HepG2 (cell line): Measurements from ENCODE around the gene KIF6. TPM values are rescaled to one million over a fixed set of nuclear protein-coding genes. Genes with fewer than 3 reads are reported as not detected.
"Not testable (repeated sequence)": the region's sequence is repeated elsewhere in the genome, so short reads cannot be mapped to it uniquely, and the experiment has no call there.

Experiments
- ATAC-seq: fragments of 200-7000 bp; cut with Tn5 transposase; 3 replicates; pipeline ENCODE4 v1.9.1; 2020; ENCODE audit warnings: mild to moderate bottlenecking, moderate library complexity
- BruUV-seq: library from RNA; stranded (reverse); fragments of 400-500 nt; replicated peaks from 2 replicates; lab custom pipeline; 2021; lab: Mats Ljungman, UMichigan
- CTCF ChIA-PET: fragments of 300-600 bp; formaldehyde crosslinking; extraction: SDS; loops from one replicate; lab custom pipeline; 2021; ENCODE audit warnings: low total read pairs, inconsistent platforms, low intra/inter-chr PET ratio; lab: Yijun Ruan, JAX
- POLR2A ChIA-PET: fragments of 350-600 bp; sonication (Branson Sonifier 250); formaldehyde crosslinking; loops from one replicate; lab custom pipeline; 2020; ENCODE audit warnings: antibody characterized with exemption, inconsistent platforms; lab: Yijun Ruan, JAX
- DNase-seq: peaks from one replicate; pipeline ENCODE4 v3.0.0-alpha.2; 2015; ENCODE audit warnings: low spot score
- FAIRE-seq: peaks from 3 replicates; lab custom pipeline; 2011; peaks lifted over from hg19 to GRCh38; lab: Jason Lieb, UNC
- H2AFZ ChIP-seq: one replicate; pipeline ENCODE4 v1.6.1; 2011; ENCODE audit warnings: low read length, inconsistent platforms
- H3K27ac ChIP-seq: fragments of 300-600 bp; 3 replicates; pipeline ENCODE4 v1.8.0; 2011; ENCODE audit warnings: mixed run types, mild to moderate bottlenecking, mixed read lengths, low read length, inconsistent platforms; ENCODE audit not compliant: insufficient read depth; ENCODE audit errors: extremely low read length
- H3K27me3 ChIP-seq, 2 experiments: fragments of 200-600 bp in 1 of 2; 2 replicates in 1 of 2; 3 replicates in 1 of 2; pipeline versions ENCODE4 v1.6.0 to v1.8.0; 2011; ENCODE audit warnings: low read length in 2 of 2, mild to moderate bottlenecking in 2 of 2, moderate library complexity in 2 of 2, inconsistent platforms in 1 of 2; ENCODE audit not compliant: insufficient read depth in 2 of 2, control insufficient read depth in 1 of 2
- H3K36me3 ChIP-seq, 2 experiments: fragments of 200-600 bp in 1 of 2; replicated peaks in 1 of 2; 2 replicates in 1 of 2; 3 replicates in 1 of 2; pipeline versions ENCODE4 v1.5.1 to v1.8.0; 2011; ENCODE audit warnings: low read length in 2 of 2, inconsistent platforms in 1 of 2; ENCODE audit not compliant: insufficient read depth in 2 of 2, control insufficient read depth in 1 of 2
- H3K4me1 ChIP-seq: 2 replicates; pipeline ENCODE4 v1.5.1; 2012; ENCODE audit warnings: low read length, inconsistent platforms; ENCODE audit not compliant: insufficient read depth
- H3K4me2 ChIP-seq: 2 replicates; pipeline ENCODE4 v1.6.0; 2011; ENCODE audit warnings: low read depth, low read length, inconsistent platforms
- H3K4me3 ChIP-seq, 3 experiments: fragments of 200-600 bp in 1 of 3; sonication (generic), shearing (Covaris generic) in 1 of 3; replicated peaks in 1 of 3; 2 replicates each; pipeline ENCODE4 v1.5.1; 2011 to 2016; ENCODE audit warnings: low read length in 3 of 3, inconsistent platforms in 2 of 3, low read depth in 2 of 3, mild to moderate bottlenecking in 2 of 3, control low read depth in 1 of 3, mixed read lengths in 1 of 3; ENCODE audit not compliant: insufficient read depth in 1 of 3
- H3K79me2 ChIP-seq: one replicate; pipeline ENCODE4 v1.6.1; 2011; ENCODE audit warnings: low read length, inconsistent platforms; ENCODE audit not compliant: insufficient read depth
- H3K9ac ChIP-seq: 2 replicates; pipeline ENCODE4 v1.6.0; 2011; ENCODE audit warnings: mild to moderate bottlenecking, low read depth, low read length, inconsistent platforms; ENCODE audit not compliant: insufficient read depth
- H3K9me3 ChIP-seq: 2 replicates; pipeline ENCODE4 v1.5.1; 2012; ENCODE audit warnings: mild to moderate bottlenecking, low read length
- H4K20me1 ChIP-seq: 2 replicates; pipeline ENCODE4 v1.6.0; 2011; ENCODE audit warnings: inconsistent platforms, mild to moderate bottlenecking, low read length, moderate library complexity; ENCODE audit not compliant: insufficient read depth
- CC2D1A ChIP-seq: sonication (generic); formaldehyde crosslinking; IDR thresholded peaks from 2 replicates; pipeline ENCODE4 v1.8.1; 2023; ENCODE audit warnings: mild to moderate bottlenecking, missing genetic modification reagents
- EP300 ChIP-seq, 3 experiments: sonication (generic) in 1 of 3; formaldehyde crosslinking in 1 of 3; IDR thresholded peaks; 2 replicates each; pipeline versions ENCODE4 v1.5.1 to v1.6.1; 2011 to 2020; ENCODE audit warnings: low read depth in 2 of 3, low read length in 2 of 3, borderline replicate concordance in 1 of 3, improper control_type of control experiment in 1 of 3, mild to moderate bottlenecking in 1 of 3, missing genetic modification reagents in 1 of 3, moderate library complexity in 1 of 3
- FUBP1 ChIP-seq: sonication (generic); formaldehyde crosslinking; IDR thresholded peaks from 2 replicates; pipeline ENCODE4 v1.5.1; 2020; ENCODE audit warnings: missing genetic modification reagents, mild to moderate bottlenecking, borderline replicate concordance
- POLR2G ChIP-seq: fragments of 200-400 bp; formaldehyde crosslinking; IDR thresholded peaks from 2 replicates; pipeline ENCODE4 v1.6.1; 2018; ENCODE audit warnings: mild to moderate bottlenecking, low read depth, low read length, moderate library complexity
- ZNF251 ChIP-seq: sonication (generic); formaldehyde crosslinking; IDR thresholded peaks from 2 replicates; pipeline ENCODE4 v1.9.0; 2021; ENCODE audit warnings: mild to moderate bottlenecking, missing genetic modification reagents
- ZNF383 ChIP-seq: sonication (generic); formaldehyde crosslinking; IDR thresholded peaks from 2 replicates; pipeline ENCODE4 v1.4.0; 2020; ENCODE audit warnings: missing genetic modification reagents, mild to moderate bottlenecking, borderline replicate concordance
- WGBS: methylation state at CpG from one replicate; pipeline ENCODE4 v1.1.6; 2017; ENCODE audit warnings: low lambda C conversion rate; 5-methylcytosine and 5-hydroxymethylcytosine counted together
- in situ Hi-C: cut with HindIII; loops from 2 replicates; pipeline ENCODE4 v1.10.0; 2017; ENCODE audit warnings: low pct_unique_long_range_greater_than_20kb; ENCODE audit not compliant: extremely low pct_ligation_motif_present
- intact Hi-C: fragments of 100-400 bp; cut with micrococcal nuclease; formaldehyde crosslinking; loops from one replicate; pipeline ENCODE4 v1.10.0; 2022; ENCODE audit not compliant: unreplicated experiment
- polyA plus RNA-seq, 8 experiments: library from polyadenylated mRNA; depleted of rRNA in 3 of 8; stranded (reverse) in 7 of 8; unstranded in 1 of 8; fragments of >200 nt; fragmentation: Illumina TruSeq in 4 of 8; extraction: Trizol in 4 of 8; gene quantifications; 2 replicates each; pipeline versions ENCODE4 v1.2.1 to v1.2.3, GENCODE V29; 2011 to 2016; ENCODE audit warnings: low read depth in 4 of 8, missing spikeins in 1 of 8, mixed read lengths in 1 of 8; ENCODE audit not compliant: insufficient read depth in 1 of 8
- total RNA-seq, 5 experiments: library from RNA; depleted of rRNA; stranded (reverse); fragments of >200 nt; fragmentation: Illumina TruSeq; extraction: Trizol; gene quantifications; 2 replicates each; pipeline ENCODE4 v1.2.3, GENCODE V29; 2016; ENCODE audit warnings: low read depth in 1 of 5

Gene KIF6
- total and polyA plus RNA-seq, 2 of the 13 experiments (the other 11 are each of a cell fraction or from before 2014, with no cell fraction given): 0.04 to 0.27 TPM

- TF ChIP-seq CC2D1A (no peak), POLR2G (no peak), FUBP1 (CRISPR knock-in tag) (no peak), ZNF383 (no peak), EP300 (IDR thresholded peaks at IDR 0.05; ENCODE audit: low read depth in 2 of 2, low read length in 2 of 2) (no peak), EP300 (CRISPR knock-in tag; IDR thresholded peaks at IDR 0.05; ENCODE audit: borderline replicate concordance) (no peak), ZNF251 (CRISPR knock-in tag) (no peak)
Measured at GRCh38 chr6:39484276-39484675, 240.9 kb downstream of the KIF6 start (continued).

- H3K79me2 ChIP-seq, H3K36me3 ChIP-seq, in situ Hi-C loops, BruUV-seq, H4K20me1 ChIP-seq, H3K4me2 ChIP-seq, DNase-seq, H3K4me3 ChIP-seq, intact Hi-C loops, H3K9ac ChIP-seq, CTCF ChIA-PET, FAIRE-seq, H2AFZ ChIP-seq, ATAC-seq, H3K4me1 ChIP-seq, H3K9me3 ChIP-seq, H3K27me3 ChIP-seq, POLR2A ChIA-PET, H3K27ac ChIP-seq: not testable (repeated sequence)
- WGBS: 22% methylated on average over 1 of the region's 1 CpG
Measured at GRCh38 chr6:39479819-39480218, 245.4 kb downstream of the KIF6 start.
